OCI-LY7 (cell line): ENCODE data around the gene HRCT1. TPM values are rescaled to one million over a fixed set of nuclear protein-coding genes. Genes with fewer than 3 reads are reported as not detected.
A peak's percentile ranks its signal among the peaks of the same experiment; 100 is the strongest.

ENCODE experiments used
- BruUV-seq: library from RNA; stranded (reverse); fragments of 400-500 nt; replicated peaks from 2 replicates; lab custom pipeline; 2021; lab: Mats Ljungman, UMichigan
- CTCF ChIA-PET: fragments of 300-600 bp; sonication (Branson Sonifier 250); formaldehyde crosslinking; loops from one replicate; lab custom pipeline; 2022; ENCODE audit warnings: antibody characterized with exemption; ENCODE audit not compliant: unreplicated experiment; lab: Charles Lee
- POLR2A ChIA-PET: fragments of 300-600 bp; sonication (Branson Sonifier 250); formaldehyde crosslinking; loops from one replicate; lab custom pipeline; 2022; ENCODE audit warnings: antibody characterized with exemption; lab: Charles Lee
- DNase-seq: peaks from one replicate; pipeline ENCODE4 v3.0.0-alpha.2; 2015; ENCODE audit warnings: low spot score
- H2AFZ ChIP-seq: fragments of 200-600 bp; sonication (generic), shearing (Covaris generic); 2 replicates; pipeline ENCODE4 v1.6.1; 2014; ENCODE audit warnings: mild to moderate bottlenecking, antibody characterized with exemption, low read length, moderate library complexity
- H3K27ac ChIP-seq: fragments of 200-600 bp; sonication (generic); 2 replicates; pipeline ENCODE4 v1.5.1; 2014; ENCODE audit warnings: mixed run types, low read depth, mild to moderate bottlenecking, moderate library complexity, low read length, inconsistent platforms; ENCODE audit not compliant: poor library complexity, severe bottlenecking
- H3K36me3 ChIP-seq: fragments of 200-600 bp; sonication (generic); 2 replicates; pipeline ENCODE4 v1.6.1; 2014; ENCODE audit warnings: mild to moderate bottlenecking, antibody characterized with exemption, low read length, moderate library complexity, mixed read lengths; ENCODE audit not compliant: insufficient read depth
- H3K4me1 ChIP-seq: fragments of 200-600 bp; sonication (generic); 2 replicates; pipeline ENCODE4 v1.5.1; 2014; ENCODE audit warnings: mild to moderate bottlenecking, low read length; ENCODE audit not compliant: insufficient read depth, poor library complexity, severe bottlenecking
- H3K4me2 ChIP-seq: fragments of 200-600 bp; sonication (generic); 2 replicates; pipeline ENCODE4 v1.6.1; 2014; ENCODE audit warnings: mild to moderate bottlenecking, low read length
- H3K4me3 ChIP-seq: fragments of 200-600 bp; sonication (generic); 2 replicates; pipeline ENCODE4 v1.5.1; 2014; ENCODE audit warnings: mild to moderate bottlenecking, low read depth, low read length; ENCODE audit not compliant: poor library complexity, severe bottlenecking
- H3K79me2 ChIP-seq: fragments of 200-600 bp; sonication (generic); 2 replicates; pipeline ENCODE4 v1.6.1; 2016; ENCODE audit warnings: low read depth, mild to moderate bottlenecking, low read length, moderate library complexity, mixed read lengths; ENCODE audit not compliant: insufficient read depth
- H3K9me2 ChIP-seq: fragments of 200-600 bp; sonication (generic); 2 replicates; pipeline ENCODE4 v1.6.1; 2016; ENCODE audit warnings: mild to moderate bottlenecking, low read length, mixed read lengths; ENCODE audit not compliant: insufficient read depth
- H3K9me3 ChIP-seq: fragments of 200-600 bp; sonication (generic); 2 replicates; pipeline ENCODE4 v1.6.1; 2014; ENCODE audit warnings: mild to moderate bottlenecking, mixed run types, low read length, mixed read lengths
- H4K20me1 ChIP-seq: fragments of 200-600 bp; sonication (generic); 2 replicates; pipeline ENCODE4 v1.6.1; 2014; ENCODE audit warnings: mild to moderate bottlenecking, antibody characterized with exemption, low read length, moderate library complexity, mixed read lengths; ENCODE audit not compliant: insufficient read depth
- CTCF ChIP-seq: fragments of 200-600 bp; sonication (generic); conservative IDR thresholded peaks from 2 replicates; pipeline ENCODE4 v1.5.1; 2014; ENCODE audit warnings: mild to moderate bottlenecking, antibody characterized with exemption, low read length, moderate library complexity, mixed read lengths
- EZH2phosphoT487 ChIP-seq: fragments of 200-600 bp; sonication (generic); IDR thresholded peaks from 2 replicates; pipeline ENCODE4 v1.6.1; 2018; ENCODE audit warnings: low read depth, borderline replicate concordance, mild to moderate bottlenecking, mixed run types, antibody characterized with exemption, low read length, moderate library complexity, mixed read lengths
- intact Hi-C: fragments of 100-400 bp; cut with micrococcal nuclease; formaldehyde crosslinking; loops from one replicate; pipeline ENCODE4 v1.10.0; 2022; ENCODE audit not compliant: unreplicated experiment
- total RNA-seq, 2 experiments: library from RNA; depleted of rRNA in 1 of 2; stranded (reverse); fragments of >200 nt in 1 of 2; shearing (Covaris generic) in 1 of 2; gene quantifications; 2 replicates each; pipeline ENCODE4 v1.2.3, GENCODE V29; 2014 to 2022

Gene HRCT1
- total RNA-seq, 2 experiments from 2014 or later = not detected

- no peaks in the 10 kb centered on the region for H3K36me3 ChIP-seq
- no peaks in the 10 kb centered on the region for H4K20me1 ChIP-seq
- H3K4me1 ChIP-seq = no peaks in the 10 kb centered on the region
- H2AFZ ChIP-seq = no peak overlapping the region
- no peak overlapping the region for H3K27ac ChIP-seq
- ChIA-PET POLR2A (no interaction called here), CTCF (no interaction called here)
- H3K4me2 ChIP-seq = no peak overlapping the region
- no peak overlapping the region for H3K4me3 ChIP-seq
- TF ChIP-seq EZH2phosphoT487 (no peak), CTCF (no peak)
- no TSS peak for BruUV-seq
- intact Hi-C loops = no loop called here
- H3K9me3 ChIP-seq = no peaks in the 10 kb centered on the region
- no peak for DNase-seq
- H3K79me2 ChIP-seq = no peaks in the 10 kb centered on the region
- H3K9me2 ChIP-seq = no peaks in the 10 kb centered on the region
Observed at GRCh38 chr9:35951736-35952135, 45.7 kb downstream of the HRCT1 start.

- Histone ChIP-seq H3K9me2 (no peaks in the 10 kb centered on the region), H3K79me2 (no peaks in the 10 kb centered on the region), H3K4me1 (no peaks in the 10 kb centered on the region), H4K20me1 (no peaks in the 10 kb centered on the region), H3K4me2 (no peak overlapping the region), H3K36me3 (no peaks in the 10 kb centered on the region), H3K27ac (no peak overlapping the region), H2AFZ (no peak overlapping the region), H3K9me3 (no peaks in the 10 kb centered on the region), H3K4me3 (no peak overlapping the region)
- CTCF ChIA-PET = no interaction called here
- no peak for DNase-seq
- TF ChIP-seq EZH2phosphoT487 (no peak), CTCF (no peak)
- POLR2A ChIA-PET = no interaction called here
- BruUV-seq = no TSS peak
- intact Hi-C loops = no loop called here
Observed at GRCh38 chr9:35952526-35953191, 46.7 kb downstream of the HRCT1 start.

- Histone ChIP-seq H4K20me1 (no peaks in the 10 kb centered on the region), H3K4me1 (no peaks in the 10 kb centered on the region), H3K79me2 (no peaks in the 10 kb centered on the region), H3K9me2 (no peaks in the 10 kb centered on the region), H3K9me3 (no peaks in the 10 kb centered on the region), H3K4me2 (no peak overlapping the region), H3K27ac (no peak overlapping the region), H2AFZ (no peak overlapping the region), H3K36me3 (no peaks in the 10 kb centered on the region), H3K4me3 (no peak overlapping the region)
- CTCF ChIA-PET = interaction anchor here (1.1 to 1.3 kb wide), 2 partner anchors 66 to 68 kb away, joined by 5 to 7 read pairs; no protein-coding TSS in a partner anchor
- intact Hi-C loops = loop anchor here (1.0 to 5.0 kb wide), 3 partner anchors 52 to 212 kb away; no protein-coding TSS in a partner anchor
- POLR2A ChIA-PET = interaction anchor here (0.7 to 1.0 kb wide), 2 partner anchors 72 to 75 kb away, joined by 4 read pairs; no protein-coding TSS in a partner anchor
- BruUV-seq = no TSS peak
- TF ChIP-seq EZH2phosphoT487 = no peak
- peak; percentile 96 for TF ChIP-seq CTCF
- DNase-seq = peak; percentile 78
Observed at GRCh38 chr9:35954942-35955546, 49.0 kb downstream of the HRCT1 start.
